Transverse colon (tissue), 4 donors: ENCODE results near the gene COIL. TPM values are rescaled to one million over a fixed set of nuclear protein-coding genes. Genes with fewer than 3 reads are reported as not detected.
A peak's percentile ranks its signal among the peaks of the same experiment; 100 is the strongest.

ENCODE experiments used
- DNase-seq: peaks from one replicate; pipeline ENCODE4 v3.0.0-alpha.2; 2019
- H3K27ac ChIP-seq, 4 donors: fragments of 200-600 bp; sonication (generic); 2 replicates each; pipeline ENCODE4 v1.5.1; 2016 to 2018; ENCODE audit warnings: inconsistent platforms in 4 of 4
- H3K27me3 ChIP-seq: fragments of 200-600 bp; sonication (generic); 2 replicates; pipeline ENCODE4 v1.5.1; 2017; ENCODE audit warnings: inconsistent platforms
- H3K36me3 ChIP-seq, 4 donors: fragments of 200-600 bp; sonication (generic); 2 replicates each; pipeline ENCODE4 v1.5.1; 2017 to 2019; ENCODE audit warnings: inconsistent platforms in 4 of 4
- H3K4me1 ChIP-seq, 4 donors: fragments of 200-600 bp; sonication (generic); 2 replicates each; pipeline ENCODE4 v1.5.1; 2017 to 2020; ENCODE audit warnings: inconsistent platforms in 4 of 4
- H3K4me3 ChIP-seq, 4 donors: fragments of 200-600 bp; sonication (generic); 1 replicate in 1 of 4; 2 replicates in 3 of 4; pipeline versions ENCODE4 v1.5.1 to v1.6.1; 2017 to 2019; ENCODE audit warnings: inconsistent platforms in 4 of 4
- H3K9me3 ChIP-seq, 2 donors: fragments of 200-600 bp; sonication (generic); 2 replicates each; pipeline ENCODE4 v1.5.1; 2017 to 2019; ENCODE audit warnings: inconsistent platforms in 2 of 2
- CTCF ChIP-seq, 5 experiments: fragments of 200-600 bp in 3 of 5; fragments of 450-650 bp in 2 of 5; sonication (generic) in 3 of 5; IDR thresholded peaks; 1 replicate in 2 of 5; 2 replicates in 3 of 5; pipeline ENCODE4 v1.5.1; 2016 to 2017; ENCODE audit warnings: antibody characterized with exemption in 5 of 5, inconsistent platforms in 3 of 5, mild to moderate bottlenecking in 2 of 5, moderate library complexity in 1 of 5
- EP300 ChIP-seq: sonication (generic); formaldehyde crosslinking; IDR thresholded peaks from one replicate; pipeline ENCODE4 v1.6.1; 2017; ENCODE audit warnings: antibody characterized with exemption, low read depth
- POLR2A ChIP-seq: fragments of 450-650 bp; IDR thresholded peaks from one replicate; pipeline ENCODE4 v1.6.1; 2016; ENCODE audit warnings: antibody characterized with exemption, mild to moderate bottlenecking, moderate library complexity
- POLR2AphosphoS5 ChIP-seq, 3 donors: sonication (generic); formaldehyde crosslinking; IDR thresholded peaks; one replicate each; pipeline ENCODE4 v1.6.1; 2016; ENCODE audit warnings: antibody characterized with exemption in 3 of 3
- WGBS, 2 donors: methylation state at CpG; one replicate each; pipeline ENCODE4 v1.1.5; 2018; ENCODE audit warnings: low coverage in 1 of 2; 5-methylcytosine and 5-hydroxymethylcytosine counted together
- in situ Hi-C, 4 donors: fragments of 200-750 bp; cut with MboI; loops; one replicate each; pipeline versions ENCODE4 v1.15.0 to v1.15.1; 2017; ENCODE audit warnings: low sequenced_read_pairs in 3 of 4, low pct_ligation_motif_present in 1 of 4, low pct_unique_long_range_greater_than_20kb in 1 of 4
- intact Hi-C: fragments of 100-400 bp; cut with DNase I; formaldehyde crosslinking; loops from one replicate; pipeline ENCODE4 v1.15.1; 2023; ENCODE audit warnings: low total_unique reads
- total RNA-seq, 4 donors: library from RNA; depleted of rRNA; stranded (reverse); fragments of >200 nt; gene quantifications; one replicate each; pipeline ENCODE4 v1.1.0, GENCODE V29; 2016

Gene COIL
- total RNA-seq, 4 donors from 2014 or later: 1.5 to 12.2 (median 8.2) TPM

- Histone ChIP-seq H3K36me3 (peaks cover 0 to 58% (median 19%) of the 10 kb centered on the region in 4 donors), H3K27me3 (no peaks in the 10 kb centered on the region)
These were observed 69.1 kb downstream of the COIL start for GRCh38 chr17:56891751-56892150.

GRCh38 chr17:56890906-56891674 is 69.8 kb downstream of the COIL start:
- no peak for DNase-seq
- intact Hi-C loops: loop anchor here (5.0 kb wide), 1 partner anchor 51 kb away; no protein-coding TSS in a partner anchor
- 95 to 100% methylated on average over 2 to 7 of the region's 7 CpGs for WGBS, 2 donors
- TF ChIP-seq POLR2AphosphoS5 (IDR thresholded peaks at IDR 0.05): no peak
- no peak for TF ChIP-seq EP300
- TF ChIP-seq POLR2A: no peak
- TF ChIP-seq CTCF (IDR thresholded peaks at IDR 0.05): no peak
- Histone ChIP-seq H3K9me3 (no peaks in the 10 kb centered on the region), H3K27ac (no peak overlapping the region), H3K27me3 (no peaks in the 10 kb centered on the region), H3K4me1 (peaks cover 0 to 10% (median 6%) of the 10 kb centered on the region in 4 donors), H3K4me3 (no peak overlapping the region), H3K36me3 (peaks cover 0 to 58% (median 19%) of the 10 kb centered on the region in 4 donors)
- in situ Hi-C loops: no loop called here

More at GRCh38 chr17:56891751-56892150, 69.1 kb downstream of the COIL start:
- no peaks in the 10 kb centered on the region for H3K9me3 ChIP-seq
- 85% methylated on average over 14 of the region's 16 CpGs; no CpG with 5 or more reads in 1 of the 2 donors for WGBS, 2 donors
- H3K4me1 ChIP-seq: peaks cover 0 to 5% (median 2%) of the 10 kb centered on the region in 4 donors
- H3K4me3 ChIP-seq: no peak overlapping the region
- intact Hi-C loops (loop anchor here (5.0 kb wide), 1 partner anchor 51 kb away; no protein-coding TSS in a partner anchor), in situ Hi-C loops (no loop called here)
- peak; percentile 36 for DNase-seq
- no peak for TF ChIP-seq EP300
- no peak for TF ChIP-seq POLR2AphosphoS5 (IDR thresholded peaks at IDR 0.05)
- no peak for TF ChIP-seq POLR2A
- peak; percentile 26 to 37 (median 33) for TF ChIP-seq CTCF (IDR thresholded peaks at IDR 0.05)
- no peak overlapping the region for H3K27ac ChIP-seq

GRCh38 chr17:56890390-56890789 is 70.5 kb downstream of the COIL start:
- WGBS, 2 donors: 99% methylated on average over 6 of the region's 6 CpGs; no CpG with 5 or more reads in 1 of the 2 donors
- intact Hi-C loops: loop anchor here (5.0 kb wide), 1 partner anchor 52 kb away; no protein-coding TSS in a partner anchor
- in situ Hi-C loops: no loop called here
- no peak overlapping the region for H3K4me3 ChIP-seq
- no peaks in the 10 kb centered on the region for H3K9me3 ChIP-seq
- peaks cover 0 to 17% (median 11%) of the 10 kb centered on the region in 4 donors for H3K4me1 ChIP-seq
- TF ChIP-seq EP300 (no peak), POLR2A (no peak), CTCF (IDR thresholded peaks at IDR 0.05) (no peak), POLR2AphosphoS5 (IDR thresholded peaks at IDR 0.05) (no peak)
- peaks cover 0 to 55% (median 15%) of the 10 kb centered on the region in 4 donors for H3K36me3 ChIP-seq
- DNase-seq: no peak
- H3K27ac ChIP-seq: no peak overlapping the region
- H3K27me3 ChIP-seq: no peaks in the 10 kb centered on the region

Other genes with a start within 250 kb of the COIL start
- 1 to 10 TPM in 1 of 4 donors, under 1 TPM in 1, not detected in 2; 0.27 to 1.3 TPM for gene C17orf67, start 127.1 kb downstream of the COIL start, total RNA-seq
- 10 to 100 TPM in 2 of 4 donors, 1 to 10 TPM in 2; 2.6 to 35.9 (median 11.4) TPM for gene DGKE, start 126.9 kb downstream of the COIL start, total RNA-seq
- gene TRIM25, start 47.0 kb downstream of the COIL start, total RNA-seq: 100 to 1,000 TPM in 2 of 4 donors, 10 to 100 TPM in 2; 67.5 to 251 (median 97.7) TPM
- 10 to 100 TPM; 13.1 to 39.7 (median 20.3) TPM for gene SCPEP1, start 17.1 kb upstream of the COIL start, total RNA-seq
- 100 to 1,000 TPM; 137 to 193 (median 171) TPM for gene AKAP1, start 124.2 kb upstream of the COIL start, total RNA-seq